Hematopoietic multipotent progenitor cell treated with erythropoietin and hydrocortisone succinate and interleukin-3 and kit ligand, for 17 days (in vitro differentiated cells): ENCODE measurements around the gene CRYBG1.
"Not testable (repeated sequence)": the region's sequence is repeated elsewhere in the genome, so short reads cannot be mapped to it uniquely, and the experiment has no call there.

ENCODE experiments used
- DNase-seq: peaks from one replicate; pipeline ENCODE4 v3.0.0-alpha.2; 2015; ENCODE audit warnings: low spot score

Gene CRYBG1

DNA sequence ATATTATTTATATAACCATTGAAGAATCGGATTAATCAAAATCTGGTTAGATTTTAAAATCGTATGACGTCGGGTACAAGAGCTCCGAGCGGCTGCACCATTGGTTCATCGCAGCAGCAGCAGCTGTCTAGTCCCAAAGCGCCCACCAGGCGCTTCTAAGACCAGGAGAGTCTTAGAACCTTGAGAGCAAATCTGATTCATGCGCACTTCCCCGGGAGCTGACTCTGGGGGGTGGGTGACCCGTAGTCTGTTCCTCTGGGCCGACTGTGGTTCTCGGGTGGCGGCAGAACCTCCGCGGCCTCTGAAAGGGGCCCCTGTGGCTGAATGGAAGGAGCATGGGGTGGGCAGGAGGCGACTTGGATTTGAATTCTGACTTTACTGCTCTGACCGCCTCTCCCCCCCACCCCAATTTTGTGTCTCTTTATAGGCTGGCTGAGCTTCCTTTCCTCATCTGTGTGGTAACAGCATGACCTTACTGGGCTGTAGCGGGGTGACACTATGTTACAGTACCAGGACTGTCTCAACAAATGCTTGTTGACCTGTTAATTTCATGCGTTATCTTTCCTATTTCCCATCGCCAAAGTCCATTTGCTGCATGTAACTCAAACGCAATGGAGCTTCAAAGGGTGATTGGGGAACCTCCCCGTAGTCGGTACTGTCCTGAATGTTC, 149.0 kb downstream of the CRYBG1 start:
- DNase-seq, result no peak

DNA sequence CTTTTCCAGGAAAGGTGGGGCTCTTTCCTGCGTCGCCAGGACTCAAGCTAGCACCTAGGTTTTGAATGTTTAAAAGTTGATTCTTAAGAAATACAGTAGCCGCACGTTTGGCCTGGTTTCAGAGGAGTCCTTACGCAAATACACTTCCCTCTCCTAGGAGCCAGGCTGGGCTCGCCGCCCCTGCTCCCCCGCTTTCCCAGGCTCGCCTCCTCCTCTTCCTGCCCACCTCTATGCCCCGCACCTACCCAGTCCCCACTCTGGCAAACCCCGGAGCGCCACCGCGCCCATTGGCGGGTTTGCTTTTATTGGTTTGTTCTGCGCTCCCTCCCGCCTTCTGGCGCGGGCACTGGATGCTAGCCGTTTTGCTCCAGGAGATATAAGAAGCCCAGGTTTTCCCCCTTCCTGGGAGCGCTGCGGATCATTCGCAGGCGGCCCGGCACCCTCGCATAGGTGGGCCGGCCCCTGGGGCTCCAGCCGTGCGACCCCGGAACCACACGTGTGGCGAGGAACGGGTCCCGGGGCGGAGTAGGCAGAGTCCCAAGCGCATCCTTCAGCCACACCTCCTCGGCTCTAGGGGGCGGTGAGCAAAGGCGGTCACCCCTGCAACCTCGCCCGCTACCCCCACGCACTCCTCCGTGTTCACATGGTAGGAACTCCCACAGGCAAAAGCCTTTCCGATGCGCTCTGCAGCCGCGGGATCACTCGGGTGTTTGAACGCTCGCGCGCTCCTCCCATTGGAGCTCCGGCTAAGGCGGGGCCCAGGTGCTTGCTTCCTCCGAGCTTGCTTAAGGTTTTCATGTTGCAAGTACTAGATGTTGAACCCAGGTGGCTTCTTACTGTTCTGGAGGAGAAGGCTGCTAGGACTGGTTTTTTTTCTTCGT, 149.8 kb downstream of the CRYBG1 start:
- DNase-seq, result no peak

DNA sequence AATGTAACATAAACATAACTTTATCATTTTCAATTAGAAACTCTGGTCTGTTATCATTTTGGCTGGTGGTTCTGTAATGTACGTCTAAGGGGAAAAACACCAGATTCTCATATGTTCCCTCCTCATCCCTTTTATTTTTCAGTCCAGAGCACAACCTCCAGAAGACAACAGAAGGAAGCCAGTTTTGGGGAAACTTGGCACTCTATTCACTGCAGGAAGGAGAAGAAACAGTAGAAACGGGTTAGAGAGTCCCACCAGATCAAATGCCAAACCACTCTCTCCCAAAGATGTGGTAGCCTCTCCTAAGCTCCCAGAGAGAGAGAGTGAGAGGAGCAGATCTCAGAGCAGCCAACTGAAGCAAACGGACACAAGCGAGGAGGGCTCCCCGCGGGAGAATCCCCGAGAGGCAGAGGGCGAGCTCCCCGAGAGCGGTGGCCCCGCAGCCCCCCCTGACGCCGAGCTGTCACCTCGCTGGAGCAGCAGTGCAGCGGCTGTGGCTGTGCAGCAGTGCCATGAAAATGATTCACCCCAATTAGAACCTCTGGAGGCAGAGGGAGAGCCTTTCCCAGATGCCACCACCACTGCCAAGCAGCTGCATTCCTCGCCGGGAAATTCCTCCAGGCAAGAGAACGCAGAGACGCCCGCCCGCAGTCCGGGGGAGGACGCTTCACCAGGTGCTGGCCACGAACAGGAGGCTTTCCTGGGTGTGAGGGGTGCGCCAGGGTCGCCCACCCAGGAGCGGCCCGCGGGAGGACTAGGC, 151.0 kb downstream of the CRYBG1 start:
- DNase-seq, result no peak

DNA sequence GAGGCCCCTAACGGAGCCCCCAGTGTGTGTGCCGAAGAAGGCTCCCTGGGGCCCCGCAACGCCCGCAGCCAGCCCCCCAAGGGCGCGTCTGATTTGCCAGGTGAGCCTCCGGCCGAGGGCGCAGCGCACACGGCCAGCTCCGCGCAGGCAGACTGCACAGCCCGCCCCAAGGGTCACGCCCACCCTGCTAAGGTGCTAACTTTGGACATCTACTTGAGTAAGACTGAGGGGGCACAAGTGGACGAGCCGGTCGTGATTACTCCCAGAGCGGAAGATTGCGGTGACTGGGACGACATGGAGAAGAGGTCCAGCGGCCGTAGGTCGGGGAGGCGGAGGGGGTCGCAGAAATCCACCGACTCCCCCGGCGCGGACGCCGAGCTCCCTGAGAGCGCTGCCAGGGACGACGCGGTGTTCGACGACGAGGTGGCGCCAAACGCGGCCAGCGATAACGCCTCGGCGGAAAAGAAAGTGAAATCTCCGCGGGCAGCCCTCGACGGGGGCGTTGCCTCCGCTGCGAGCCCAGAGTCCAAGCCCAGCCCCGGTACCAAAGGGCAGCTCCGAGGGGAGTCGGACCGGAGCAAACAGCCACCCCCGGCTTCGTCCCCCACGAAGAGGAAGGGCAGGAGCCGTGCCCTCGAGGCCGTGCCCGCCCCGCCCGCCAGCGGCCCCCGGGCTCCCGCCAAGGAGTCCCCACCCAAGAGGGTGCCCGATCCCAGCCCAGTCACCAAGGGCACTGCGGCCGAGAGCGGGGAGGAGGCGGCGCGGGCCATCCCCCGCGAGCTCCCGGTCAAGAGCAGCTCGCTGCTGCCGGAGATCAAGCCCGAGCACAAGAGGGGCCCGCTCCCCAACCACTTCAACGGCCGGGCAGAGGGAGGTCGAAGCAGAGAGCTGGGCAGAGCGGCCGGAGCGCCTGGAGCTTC, 151.8 kb downstream of the CRYBG1 start:
- no peak for DNase-seq

GRCh38 chr6:106512968-106513574, 152.6 kb downstream of the CRYBG1 start:
- no peak for DNase-seq

DNA sequence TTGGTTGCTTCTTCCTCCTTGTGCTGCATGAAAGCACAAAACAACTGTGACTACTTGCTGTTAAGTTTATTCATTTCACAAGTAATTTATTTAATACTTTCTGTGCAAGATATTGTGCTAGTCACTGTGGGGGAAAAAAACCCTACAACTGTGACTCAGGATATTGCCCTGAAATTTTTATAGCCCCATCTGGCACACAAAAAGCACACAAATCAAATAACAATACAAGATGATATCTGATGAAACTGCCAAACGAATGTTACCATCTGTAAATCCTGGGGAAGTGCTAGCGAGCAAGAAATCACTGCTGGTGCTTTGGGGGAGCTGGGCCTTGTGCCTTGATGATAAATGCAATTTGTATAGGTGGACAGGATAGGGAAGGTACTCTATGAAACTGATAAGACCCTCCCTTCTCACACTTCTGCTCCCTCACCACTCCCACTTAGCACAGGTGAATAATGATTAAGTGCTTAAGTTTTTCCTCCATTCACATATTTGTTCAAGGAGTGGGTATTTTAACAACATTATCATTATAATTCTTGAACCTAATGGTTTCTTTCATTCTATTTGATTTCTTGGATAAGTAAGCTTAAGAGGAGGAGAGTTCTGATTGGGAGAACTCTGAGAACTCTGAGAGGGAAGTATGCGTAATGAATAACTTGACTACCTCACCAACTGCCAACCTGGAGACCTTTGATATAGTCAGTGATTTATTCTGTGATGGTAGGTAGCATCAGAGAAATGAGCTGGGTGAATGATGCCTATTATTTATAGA, 153.5 kb downstream of the CRYBG1 start:
- no peak for DNase-seq

DNA sequence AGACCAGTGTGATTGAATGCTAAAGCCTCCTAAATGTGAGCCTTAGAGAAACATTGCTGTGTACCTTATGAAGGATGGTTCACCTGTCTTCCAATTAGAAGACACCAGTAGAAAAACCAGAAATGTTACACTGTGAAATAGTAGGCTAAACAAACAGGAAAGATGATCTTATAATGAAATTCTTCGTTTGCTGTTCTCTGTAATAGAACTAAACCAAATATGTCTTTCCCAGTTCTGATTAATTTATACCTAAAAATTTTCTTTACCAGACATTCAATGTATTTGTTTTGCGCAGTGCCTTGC, 154.0 kb downstream of the CRYBG1 start:
- DNase-seq, result no peak

- not testable (repeated sequence) for DNase-seq
Measured at GRCh38 chr6:106515582-106515981, 155.1 kb downstream of the CRYBG1 start.

DNA sequence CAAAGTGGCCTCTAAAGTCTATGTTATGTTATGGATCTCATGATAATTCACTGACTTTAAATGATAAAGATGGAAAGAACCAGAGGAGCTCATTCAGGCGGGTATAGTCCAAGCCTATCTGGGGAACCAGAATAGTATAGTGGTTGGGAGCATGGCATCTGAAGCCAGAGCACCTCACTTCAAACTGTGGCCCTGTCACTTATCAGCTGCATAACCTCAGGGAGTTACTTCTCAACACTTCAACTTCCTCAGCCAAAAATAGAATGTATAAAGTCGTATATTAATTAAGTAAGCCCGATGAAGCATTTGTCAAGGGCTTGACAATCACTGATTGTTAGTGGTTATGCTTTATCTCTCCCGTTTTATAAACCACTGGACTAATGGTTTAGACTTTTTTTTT, 156.1 kb downstream of the CRYBG1 start:
- no peak for DNase-seq

DNA sequence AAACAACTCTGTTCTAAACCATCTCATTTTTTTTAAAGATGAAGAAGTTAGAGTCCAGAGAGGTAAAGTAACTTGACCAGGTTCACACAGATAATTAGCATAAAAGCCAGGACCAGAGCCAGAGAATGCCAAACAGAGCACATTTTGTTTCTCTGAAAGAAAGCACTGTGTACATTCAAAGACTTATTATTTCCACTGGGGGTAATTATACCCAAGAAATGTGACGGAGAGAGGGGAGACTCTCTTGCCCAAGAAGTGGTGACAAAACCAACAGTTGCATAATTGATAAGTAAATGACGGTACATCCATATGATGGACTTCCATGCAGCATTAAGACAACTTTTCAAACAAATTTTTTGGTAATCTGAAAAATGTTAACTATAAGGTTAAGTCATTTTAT, 157.2 kb downstream of the CRYBG1 start:
- DNase-seq, result no peak

GRCh38 chr6:106518748-106519147, 158.2 kb downstream of the CRYBG1 start:
- DNase-seq, result no peak

DNA sequence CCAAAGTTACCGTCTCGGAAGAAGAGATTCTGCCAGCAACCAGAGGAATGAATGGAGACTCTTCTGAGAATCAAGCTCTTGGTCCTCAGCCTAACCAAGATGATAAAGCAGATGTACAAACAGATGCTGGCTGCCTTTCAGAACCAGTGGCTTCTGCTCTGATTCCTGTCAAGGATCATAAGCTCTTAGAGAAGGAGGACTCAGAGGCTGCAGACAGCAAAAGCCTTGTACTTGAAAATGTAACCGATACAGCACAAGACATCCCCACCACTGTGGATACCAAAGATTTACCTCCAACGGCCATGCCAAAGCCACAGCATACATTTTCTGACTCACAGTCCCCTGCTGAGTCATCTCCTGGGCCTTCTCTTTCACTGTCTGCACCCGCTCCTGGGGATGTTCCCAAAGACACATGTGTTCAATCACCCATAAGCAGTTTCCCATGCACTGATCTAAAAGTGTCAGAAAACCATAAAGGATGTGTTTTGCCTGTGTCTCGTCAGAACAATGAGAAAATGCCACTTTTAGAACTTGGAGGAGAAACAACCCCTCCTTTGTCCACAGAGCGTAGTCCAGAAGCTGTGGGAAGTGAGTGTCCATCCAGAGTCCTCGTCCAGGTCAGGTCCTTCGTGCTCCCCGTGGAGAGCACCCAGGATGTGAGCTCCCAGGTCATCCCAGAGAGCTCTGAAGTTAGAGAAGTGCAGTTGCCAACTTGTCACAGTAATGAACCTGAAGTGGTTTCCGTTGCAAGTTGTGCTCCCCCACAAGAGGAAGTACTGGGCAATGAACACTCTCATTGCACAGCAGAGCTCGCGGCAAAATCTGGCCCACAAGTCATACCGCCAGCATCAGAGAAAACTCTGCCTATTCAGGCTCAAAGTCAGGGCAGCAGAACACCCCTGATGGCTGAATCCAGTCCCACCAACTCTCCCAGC, 159.2 kb downstream of the CRYBG1 start:
- DNase-seq, result no peak

DNA sequence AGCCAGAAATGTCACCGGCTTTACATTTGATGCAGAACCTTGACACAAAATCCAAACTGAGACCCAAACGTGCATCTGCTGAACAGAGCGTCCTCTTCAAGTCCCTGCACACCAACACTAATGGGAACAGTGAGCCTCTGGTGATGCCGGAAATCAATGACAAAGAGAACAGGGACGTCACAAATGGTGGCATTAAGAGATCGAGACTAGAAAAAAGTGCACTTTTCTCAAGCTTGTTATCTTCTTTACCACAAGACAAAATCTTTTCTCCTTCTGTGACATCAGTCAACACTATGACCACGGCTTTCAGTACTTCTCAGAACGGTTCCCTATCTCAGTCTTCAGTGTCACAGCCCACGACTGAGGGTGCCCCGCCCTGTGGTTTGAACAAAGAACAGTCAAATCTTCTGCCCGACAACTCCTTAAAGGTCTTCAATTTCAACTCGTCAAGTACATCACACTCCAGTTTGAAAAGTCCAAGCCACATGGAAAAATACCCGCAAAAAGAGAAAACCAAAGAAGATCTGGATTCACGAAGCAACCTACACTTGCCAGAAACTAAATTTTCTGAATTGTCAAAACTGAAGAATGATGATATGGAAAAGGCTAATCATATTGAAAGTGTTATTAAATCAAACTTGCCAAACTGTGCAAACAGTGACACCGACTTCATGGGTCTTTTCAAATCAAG, 160.3 kb downstream of the CRYBG1 start:
- no peak for DNase-seq

DNA sequence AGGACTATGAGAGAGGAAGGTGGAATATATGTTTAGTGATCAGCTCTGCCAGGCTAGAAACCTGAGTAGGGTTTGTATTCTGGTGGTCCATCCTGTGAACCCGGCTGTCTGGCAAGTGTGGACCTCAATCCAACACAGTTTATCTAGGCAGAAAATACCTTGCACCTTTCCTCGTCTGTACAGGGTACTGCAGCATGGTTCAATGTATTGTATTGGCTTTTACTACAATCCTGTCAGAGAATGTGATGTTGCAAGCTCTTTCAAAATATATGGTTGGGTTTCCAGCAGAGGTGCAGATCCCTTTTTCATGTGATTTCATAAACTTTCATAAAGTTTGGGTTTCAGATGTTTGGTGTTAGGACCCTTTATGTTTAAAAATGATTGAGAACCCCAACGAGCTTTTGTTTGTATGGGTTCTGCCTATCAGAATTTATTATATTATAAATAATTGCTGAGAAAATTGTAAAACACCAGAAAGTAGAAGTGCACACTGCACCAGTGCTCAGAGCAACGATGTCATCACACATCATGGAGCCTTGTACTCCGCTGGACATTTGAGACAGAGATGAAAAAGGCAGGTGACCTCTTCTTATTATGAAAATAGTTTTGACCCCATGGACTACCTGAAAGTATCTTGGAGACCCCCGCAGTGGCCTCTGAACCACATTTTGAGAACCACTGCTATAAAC, 162.2 kb downstream of the CRYBG1 start:
- no peak for DNase-seq

DNA sequence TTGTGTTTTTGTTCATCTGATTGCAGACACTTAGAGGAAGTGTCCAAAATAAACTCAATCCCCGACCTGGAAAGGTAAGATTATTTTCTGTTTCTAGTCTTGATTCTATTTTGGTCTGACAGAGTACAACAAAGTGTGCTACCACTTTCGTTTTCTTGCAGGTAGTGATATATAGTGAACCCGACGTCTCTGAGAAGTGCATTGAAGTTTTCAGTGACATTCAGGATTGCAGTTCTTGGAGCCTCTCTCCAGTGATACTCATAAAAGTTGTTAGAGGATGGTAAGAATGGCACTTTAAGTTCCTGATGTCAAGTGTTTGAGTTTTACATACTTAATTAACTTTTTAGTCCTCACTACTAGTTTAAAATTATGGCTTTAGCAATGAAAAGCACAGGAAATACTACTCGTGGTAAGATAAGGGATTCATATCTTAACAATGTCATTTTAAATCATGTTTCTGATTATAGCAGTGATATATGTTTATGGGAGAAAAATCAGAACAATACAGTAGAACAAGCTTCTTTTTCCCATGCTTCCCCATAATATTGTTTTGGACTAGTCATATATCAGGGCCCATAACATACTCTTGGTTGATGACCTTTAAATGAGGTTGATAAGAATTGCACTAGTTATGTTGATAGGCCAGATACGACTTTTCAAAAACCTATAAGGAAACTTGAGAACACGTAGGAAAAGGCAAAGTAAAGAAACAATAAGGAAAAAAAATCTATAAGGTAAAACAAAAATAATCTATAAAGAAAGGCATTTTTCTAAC, 164.8 kb downstream of the CRYBG1 start:
- no peak for DNase-seq

DNA sequence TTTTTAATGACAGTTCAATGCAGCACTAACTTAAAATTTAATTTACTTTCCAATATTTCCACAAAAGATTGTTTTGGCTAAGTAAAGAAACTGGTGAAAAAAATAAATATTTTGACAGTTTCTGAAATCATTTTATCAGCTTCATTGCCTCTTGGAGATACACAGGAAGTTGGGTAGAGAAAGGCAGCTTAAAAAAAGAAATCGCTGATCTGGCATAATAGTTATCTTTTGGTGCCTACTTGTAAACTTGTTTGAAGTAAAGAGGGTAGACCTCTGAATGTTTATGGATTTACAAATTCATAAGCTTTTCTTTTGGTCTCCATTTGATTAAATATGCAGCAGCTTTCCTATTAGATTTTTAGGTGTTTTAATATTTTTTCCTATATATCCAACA, 165.4 kb downstream of the CRYBG1 start:
- no peak for DNase-seq

DNA sequence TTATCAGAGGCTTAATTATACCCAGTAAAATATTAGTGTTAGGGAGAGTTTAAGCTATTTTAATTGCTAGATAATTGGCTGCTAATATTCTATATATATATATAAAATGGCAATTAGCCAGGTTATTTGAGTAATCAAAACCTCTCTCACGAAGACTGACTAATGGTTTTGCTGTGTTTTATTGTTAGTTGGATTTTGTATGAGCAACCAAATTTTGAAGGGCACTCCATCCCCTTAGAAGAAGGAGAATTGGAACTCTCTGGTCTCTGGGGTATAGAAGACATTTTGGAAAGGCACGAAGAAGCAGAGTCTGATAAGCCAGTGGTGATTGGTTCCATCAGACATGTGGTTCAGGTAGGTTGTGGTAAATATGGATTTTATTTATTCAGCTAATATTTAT, 166.6 kb downstream of the CRYBG1 start:
- no peak for DNase-seq

DNA sequence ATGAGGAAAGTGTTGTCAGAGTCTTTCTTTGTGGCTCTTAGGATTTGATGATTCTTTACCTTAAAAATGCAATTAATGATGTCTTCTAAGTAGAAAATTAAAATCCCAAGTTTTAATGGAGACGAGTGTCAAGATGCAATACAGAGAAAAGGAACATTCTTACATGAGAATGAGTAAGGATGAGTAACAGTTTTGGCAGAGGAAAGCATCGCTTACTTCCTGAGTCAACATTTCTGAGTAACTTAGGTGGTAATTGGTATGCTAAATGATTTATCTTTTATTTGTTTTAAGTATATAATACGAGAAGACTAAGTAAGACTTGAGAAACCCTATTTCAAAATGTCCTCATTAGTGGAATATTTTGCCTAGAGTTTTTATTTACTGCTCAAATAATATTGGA, 167.5 kb downstream of the CRYBG1 start:
- no peak for DNase-seq
